Right cardiac atrium (tissue), 5 donors: ENCODE data around the gene TSPAN9. TPM values are rescaled to one million over a fixed set of nuclear protein-coding genes. Genes with fewer than 3 reads are reported as not detected.

ENCODE experiments used
- ATAC-seq, 2 donors: fragments of 200-7000 bp; cut with Tn5 transposase; one replicate each; pipeline versions ENCODE4 v1.8.0 to v1.9.1; 2020; ENCODE audit warnings: moderate library complexity in 2 of 2, mild to moderate bottlenecking in 1 of 2
- DNase-seq, 3 donors: peaks; one replicate each; pipeline ENCODE4 v3.0.0-alpha.2; 2020
- H3K27ac ChIP-seq: one replicate; pipeline ENCODE4 v1.5.1; 2013; ENCODE audit warnings: mild to moderate bottlenecking, low read length, control low read depth, moderate library complexity
- H3K27me3 ChIP-seq: one replicate; pipeline ENCODE4 v1.6.1; 2013; ENCODE audit not compliant: control insufficient read depth, insufficient read depth
- H3K4me1 ChIP-seq: one replicate; pipeline ENCODE4 v1.6.1; 2013; ENCODE audit warnings: low read length; ENCODE audit not compliant: control insufficient read depth, insufficient read depth
- H3K4me3 ChIP-seq: one replicate; pipeline ENCODE4 v1.5.1; 2013; ENCODE audit warnings: low read length, control low read depth
- H3K9me3 ChIP-seq: one replicate; pipeline ENCODE4 v1.6.1; 2013; ENCODE audit warnings: low read length; ENCODE audit not compliant: control insufficient read depth
- WGBS: extraction: QIAGEN DNeasy Blood & Tissue Kit; methylation state at CpG from one replicate; pipeline ENCODE4 v1.1.7; 2013; 5-methylcytosine and 5-hydroxymethylcytosine counted together
- intact Hi-C, 4 donors: fragments of 100-400 bp; cut with DNase I; formaldehyde crosslinking; loops; one replicate each; pipeline versions ENCODE4 v1.11.0 to v1.14.0; 2022 to 2023
- polyA plus RNA-seq: library from polyadenylated mRNA; stranded (reverse); fragments of 200-250 nt; gene quantifications from one replicate; pipeline ENCODE4 v1.2.3, GENCODE V29; 2013
- total RNA-seq, 4 donors: library from RNA; stranded (reverse); fragmentation: NEBNext Ultra II Directional; extraction: Animal tissue kit (Norgen Biotek cat#: 25700); gene quantifications; one replicate each; pipeline ENCODE4 v1.2.1, GENCODE V29; 2021
- donor health status: healthy with polysubstance abuse.
- donor health status: DM: no; HTN: yes; CAD: no.
- donor health status: DM: no; HTN: no; CAD: no.
- donor health status: DM: no; HTN: yes; CAD: no; lungs with severe emphysema.
- donor health status: DM: yes; HTN: yes; CAD: no.

TSPAN9 gene
- total and polyA plus RNA-seq, 5 donors: 121 to 184 (median 161) TPM

DNA sequence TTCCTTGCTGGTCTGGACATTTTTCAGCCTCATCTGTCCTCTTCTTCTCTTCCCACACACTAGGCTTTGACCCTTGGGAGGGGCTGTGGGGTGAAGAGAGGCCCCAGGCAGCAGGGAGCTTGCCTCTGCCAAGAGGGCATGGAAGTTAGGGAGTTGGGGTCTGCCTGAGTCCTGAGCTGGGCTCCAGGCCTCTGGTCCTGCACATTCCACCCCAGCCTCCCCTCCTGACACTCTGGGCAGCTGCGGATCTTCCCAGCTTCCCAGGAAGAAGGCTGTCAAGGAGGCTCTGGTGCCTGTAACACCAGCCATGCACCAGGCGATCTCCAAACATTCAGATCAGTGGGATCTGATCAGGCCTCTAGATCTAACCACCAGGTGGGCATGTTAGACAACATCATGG, 244.7 kb downstream of the TSPAN9 start:
- Histone ChIP-seq H3K4me3 (no peak overlapping the region), H3K9me3 (no peaks in the 10 kb centered on the region), H3K27ac (no peak overlapping the region), H3K27me3 (no peaks in the 10 kb centered on the region), H3K4me1 (no peaks in the 10 kb centered on the region)
- 90% methylated on average over 2 of the region's 2 CpGs for WGBS
- DNase-seq: no peak
- intact Hi-C loops: no loop called here
- ATAC-seq: no peak

DNA sequence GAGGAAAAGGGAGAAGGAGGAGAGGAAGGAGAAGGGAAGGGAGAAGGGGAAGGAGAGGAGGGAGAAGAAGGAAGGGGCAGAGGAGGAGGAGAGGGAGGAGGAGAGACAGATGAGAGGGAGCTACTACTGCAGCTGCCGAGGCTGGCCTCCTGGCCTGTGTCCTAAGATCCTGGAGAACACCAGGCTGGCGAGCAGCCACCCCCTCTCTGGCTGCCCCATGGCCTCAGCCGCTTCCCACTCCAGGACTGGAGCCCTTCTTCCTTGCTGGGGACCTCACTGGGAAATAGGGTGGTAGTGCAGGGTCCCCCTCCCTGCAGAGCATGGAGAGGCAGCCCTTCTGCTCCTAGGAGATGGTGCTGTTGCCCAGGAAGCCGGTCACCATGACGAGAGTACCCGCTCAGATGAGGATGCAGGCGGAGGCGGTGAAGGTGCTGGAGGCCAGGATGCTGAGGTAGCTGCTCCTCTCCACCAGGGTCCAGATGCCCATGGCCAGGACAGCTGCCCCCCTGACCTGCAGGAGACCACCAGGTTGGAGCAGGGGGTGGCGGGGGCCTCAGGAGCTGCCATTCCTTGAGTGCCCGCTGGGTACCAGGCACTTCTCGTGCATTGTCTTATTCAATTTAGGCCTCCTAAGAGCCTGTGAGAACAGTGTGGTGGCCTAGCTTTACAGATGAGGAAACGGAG, 246.0 kb downstream of the TSPAN9 start:
- Histone ChIP-seq H3K27ac (no peak overlapping the region), H3K4me1 (no peaks in the 10 kb centered on the region), H3K27me3 (no peaks in the 10 kb centered on the region), H3K4me3 (no peak overlapping the region), H3K9me3 (no peaks in the 10 kb centered on the region)
- DNase-seq (peak in 1 of 3 donors; percentile 35), ATAC-seq (no peak)
- 85% methylated on average over 12 of the region's 12 CpGs for WGBS
- intact Hi-C loops: no loop called here

DNA sequence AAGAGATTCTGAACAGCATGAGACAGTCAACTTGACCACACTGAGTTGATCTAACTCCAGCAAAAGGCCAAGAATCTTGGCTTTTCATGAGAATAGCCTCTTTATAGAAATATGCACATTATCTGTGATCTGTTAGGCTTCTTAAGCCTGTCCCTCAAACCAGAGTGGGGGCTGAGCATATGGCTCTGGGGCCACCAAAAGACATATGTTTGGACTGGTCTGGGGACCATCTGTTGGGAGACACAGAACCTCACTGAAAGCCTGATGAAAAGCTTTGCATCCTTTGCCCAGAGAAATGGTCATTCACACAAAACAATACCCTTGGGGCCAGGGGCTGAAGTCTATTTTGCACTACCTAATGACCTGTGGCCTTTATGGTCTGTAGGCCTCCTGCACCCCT, 248.6 kb downstream of the TSPAN9 start:
- Histone ChIP-seq H3K4me3 (no peak overlapping the region), H3K4me1 (no peaks in the 10 kb centered on the region), H3K27me3 (no peaks in the 10 kb centered on the region), H3K27ac (no peak overlapping the region), H3K9me3 (no peaks in the 10 kb centered on the region)
- DNase-seq: no peak
- no peak for ATAC-seq
- intact Hi-C loops: no loop called here

DNA sequence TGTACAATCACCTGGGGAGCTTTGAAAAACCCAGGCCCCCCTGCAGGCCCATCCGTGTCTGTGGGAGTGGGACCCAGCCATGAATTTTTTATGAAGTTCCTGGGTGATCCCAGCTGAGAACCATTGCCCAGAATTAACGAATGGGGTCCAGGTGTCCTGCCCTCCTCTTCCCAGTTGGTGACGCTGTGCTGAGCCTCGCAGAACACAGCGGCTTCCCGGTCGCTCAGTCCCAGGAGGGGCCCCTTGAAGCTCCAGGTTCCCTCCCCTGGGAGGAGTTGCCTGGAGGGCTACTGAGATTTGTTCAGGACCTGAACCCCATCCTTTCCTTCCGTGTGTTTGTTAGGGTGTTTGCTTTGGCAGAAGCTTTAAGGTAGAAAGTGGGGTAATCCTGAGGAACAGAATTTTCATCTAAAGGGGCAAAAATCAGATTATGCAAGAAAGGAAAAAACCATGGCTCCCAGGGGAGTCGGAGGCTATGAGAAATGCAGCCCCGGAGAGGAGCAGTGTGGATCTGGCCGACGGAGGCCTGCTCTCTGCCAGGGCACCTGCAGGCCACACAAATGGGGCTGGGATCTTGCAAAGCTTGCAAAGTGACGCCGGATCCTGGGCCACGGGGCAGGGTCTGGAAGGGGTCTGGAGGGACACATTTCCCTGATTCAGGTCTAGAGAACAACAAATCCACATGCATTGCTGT, 249.1 kb downstream of the TSPAN9 start:
- DNase-seq: peak in 1 of 3 donors; percentile 43

DNA sequence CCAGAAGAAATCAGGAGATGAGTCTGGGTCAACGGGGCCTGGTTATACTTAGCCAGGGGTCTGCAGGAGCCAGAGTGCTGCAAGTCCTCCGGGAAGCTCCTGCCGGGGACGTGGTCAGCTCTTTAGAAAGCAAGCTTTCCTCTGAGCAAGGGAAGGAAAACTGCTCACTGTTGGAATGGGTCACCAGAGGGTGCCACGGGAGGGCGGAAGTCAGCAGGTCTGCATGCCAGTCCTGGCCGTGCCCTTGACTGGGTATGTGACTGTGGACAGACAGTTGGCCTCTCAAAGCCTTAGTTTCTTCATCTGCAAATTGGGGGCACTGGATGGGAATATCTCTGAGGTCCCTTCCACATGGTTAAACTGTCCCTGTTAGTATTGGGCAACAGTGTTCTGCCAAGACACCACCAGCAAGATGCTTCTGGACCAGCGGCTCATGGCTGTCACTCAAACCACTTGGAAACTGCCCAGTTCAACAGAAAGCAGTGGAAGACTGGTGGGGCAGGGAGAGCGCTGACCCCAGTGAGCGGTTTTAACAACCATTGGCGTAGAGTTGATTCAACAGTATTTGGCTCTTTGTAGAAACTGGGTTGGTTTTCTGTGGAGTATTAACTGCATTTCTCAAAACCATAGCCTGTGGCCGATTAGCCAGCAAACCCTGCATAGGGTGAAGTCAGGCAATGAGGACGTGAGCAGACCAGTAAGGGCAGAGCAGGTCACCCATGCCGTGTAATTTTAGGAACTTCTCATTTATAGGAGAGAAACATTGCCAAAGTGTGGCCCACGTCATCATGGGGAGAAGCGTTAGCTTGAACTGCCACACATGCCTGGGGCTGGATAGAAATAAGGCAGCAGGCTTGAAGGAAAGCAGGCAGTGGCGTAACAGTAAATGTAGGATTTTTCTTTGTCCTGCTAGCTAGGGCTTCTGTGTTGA, 249.9 kb downstream of the TSPAN9 start:
- Histone ChIP-seq H3K4me1 (no peaks in the 10 kb centered on the region), H3K27ac (no peak overlapping the region), H3K27me3 (no peaks in the 10 kb centered on the region), H3K4me3 (no peak overlapping the region), H3K9me3 (no peaks in the 10 kb centered on the region)
- DNase-seq (peak in 1 of 3 donors; percentile 36), ATAC-seq (peak in 1 of 2 donors; percentile 43)
- WGBS: 83% methylated on average over 17 of the region's 17 CpGs
- intact Hi-C loops: no loop called here

More for the DNA sequence above, 249.1 kb downstream of the TSPAN9 start:
- intact Hi-C loops: no loop called here
- no peaks in the 10 kb centered on the region for H3K27me3 ChIP-seq
- H3K27ac ChIP-seq: no peak overlapping the region
- ATAC-seq: no peak
- H3K4me1 ChIP-seq: no peaks in the 10 kb centered on the region
- H3K9me3 ChIP-seq: no peaks in the 10 kb centered on the region
- 71% methylated on average over 15 of the region's 15 CpGs for WGBS
- no peak overlapping the region for H3K4me3 ChIP-seq

DNA sequence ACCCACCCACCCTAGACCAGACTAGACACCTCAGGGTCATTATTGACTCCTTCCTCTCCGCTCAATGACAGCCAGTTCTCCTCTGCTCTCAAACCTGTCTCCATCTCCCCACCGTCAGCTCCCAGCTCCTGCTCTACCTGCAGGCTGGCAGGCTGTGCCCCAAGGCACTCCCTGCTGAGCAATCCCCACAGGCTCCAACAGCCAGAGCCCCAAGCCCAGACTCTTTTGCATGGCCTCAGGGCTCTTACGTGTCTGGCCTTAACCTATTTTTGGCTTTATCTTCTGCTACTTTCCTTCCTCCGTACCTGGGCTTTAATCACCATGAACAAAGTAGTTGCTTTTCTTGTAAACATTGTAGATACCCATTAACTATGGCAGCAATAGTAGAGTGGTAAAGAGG, 250.9 kb downstream of the TSPAN9 start:
- intact Hi-C loops: no loop called here
- WGBS: 83% methylated on average over 4 of the region's 4 CpGs
- Histone ChIP-seq H3K4me1 (no peaks in the 10 kb centered on the region), H3K27me3 (no peaks in the 10 kb centered on the region), H3K9me3 (no peaks in the 10 kb centered on the region), H3K4me3 (no peak overlapping the region), H3K27ac (no peak overlapping the region)
- ATAC-seq (no peak), DNase-seq (no peak)

DNA sequence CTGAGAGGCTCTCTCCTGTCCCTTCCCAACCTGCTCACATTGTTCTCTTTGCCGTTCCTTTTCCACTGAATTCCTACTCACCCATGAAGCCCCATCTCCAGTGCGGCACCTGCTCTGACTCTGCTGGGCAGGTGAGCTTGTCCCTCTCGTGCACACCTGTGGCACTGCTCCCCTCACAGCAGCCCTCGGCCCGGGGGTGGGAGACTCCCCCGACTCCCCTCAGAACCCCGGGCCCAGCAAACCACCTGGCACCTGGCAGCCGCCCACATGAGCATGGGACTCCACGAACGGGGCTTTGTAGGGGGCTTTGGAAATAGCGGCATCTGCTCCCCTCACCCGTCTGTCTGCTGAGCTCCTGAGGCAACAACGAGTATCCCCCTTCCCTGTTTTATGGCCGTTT, 251.4 kb downstream of the TSPAN9 start:
- H3K9me3 ChIP-seq: no peaks in the 10 kb centered on the region
- ATAC-seq: no peak
- no peaks in the 10 kb centered on the region for H3K4me1 ChIP-seq
- intact Hi-C loops: no loop called here
- 83% methylated on average over 14 of the region's 14 CpGs for WGBS
- no peak overlapping the region for H3K27ac ChIP-seq
- no peaks in the 10 kb centered on the region for H3K27me3 ChIP-seq
- no peak overlapping the region for H3K4me3 ChIP-seq
- DNase-seq: no peak

DNA sequence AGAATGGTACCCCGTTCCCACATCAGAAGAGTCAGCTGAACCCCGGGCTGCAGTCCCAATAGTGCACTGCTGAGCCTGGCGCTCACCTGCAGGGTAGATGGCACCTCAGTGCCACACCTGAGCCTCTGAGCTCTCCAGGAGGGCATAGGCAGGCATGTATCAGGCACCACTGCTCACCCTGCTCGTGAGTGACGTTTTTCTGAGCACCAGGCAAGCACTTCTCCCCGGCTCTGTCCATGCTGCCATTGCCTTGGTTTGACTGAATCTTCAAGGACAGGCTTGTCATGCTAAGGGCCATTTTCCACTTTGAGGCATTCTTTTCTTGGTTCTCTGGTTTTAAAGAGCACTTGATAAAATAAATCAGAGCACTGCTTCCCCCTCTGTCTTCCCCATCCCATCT, 252.2 kb downstream of the TSPAN9 start:
- 72% methylated on average over 6 of the region's 6 CpGs for WGBS
- intact Hi-C loops: no loop called here

DNA sequence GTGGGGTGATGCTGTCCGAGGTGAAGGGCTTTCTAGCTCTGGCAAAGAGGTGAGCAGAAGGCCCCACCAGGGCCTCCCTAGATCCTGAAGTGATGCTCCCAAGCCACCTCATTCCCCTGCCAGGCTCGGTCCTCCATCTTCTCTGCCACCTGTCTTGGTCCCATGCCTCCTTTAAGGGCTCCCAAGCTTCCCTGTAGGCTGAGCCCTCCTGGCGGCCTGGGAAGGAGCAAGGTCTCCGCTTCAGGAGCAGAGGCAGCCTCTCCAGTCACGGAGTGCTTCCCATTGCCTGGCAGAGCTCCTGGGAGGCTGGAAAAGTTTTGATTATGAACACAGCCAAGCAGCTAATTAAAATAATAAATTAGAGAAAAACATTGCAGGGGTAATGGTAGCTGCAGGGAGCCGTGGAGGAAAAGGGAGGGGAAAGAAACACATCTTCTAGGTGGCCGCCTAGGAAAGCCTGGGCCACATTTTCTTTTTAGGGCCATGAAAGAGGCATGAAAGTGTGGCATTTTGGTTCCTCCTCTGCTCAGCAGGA, 253.9 kb downstream of the TSPAN9 start:
- intact Hi-C loops: no loop called here
- no peak for DNase-seq
- Histone ChIP-seq H3K27me3 (no peaks in the 10 kb centered on the region), H3K27ac (no peak overlapping the region), H3K4me3 (no peak overlapping the region), H3K4me1 (peaks cover under 1% of the 10 kb centered on the region), H3K9me3 (no peaks in the 10 kb centered on the region)
- 87% methylated on average over 7 of the region's 7 CpGs for WGBS
- ATAC-seq: no peak

More for the DNA sequence above, 252.2 kb downstream of the TSPAN9 start:
- Histone ChIP-seq H3K27ac (no peak overlapping the region), H3K4me1 (no peaks in the 10 kb centered on the region), H3K27me3 (no peaks in the 10 kb centered on the region), H3K4me3 (no peak overlapping the region), H3K9me3 (no peaks in the 10 kb centered on the region)
- no peak for DNase-seq
- ATAC-seq: no peak

DNA sequence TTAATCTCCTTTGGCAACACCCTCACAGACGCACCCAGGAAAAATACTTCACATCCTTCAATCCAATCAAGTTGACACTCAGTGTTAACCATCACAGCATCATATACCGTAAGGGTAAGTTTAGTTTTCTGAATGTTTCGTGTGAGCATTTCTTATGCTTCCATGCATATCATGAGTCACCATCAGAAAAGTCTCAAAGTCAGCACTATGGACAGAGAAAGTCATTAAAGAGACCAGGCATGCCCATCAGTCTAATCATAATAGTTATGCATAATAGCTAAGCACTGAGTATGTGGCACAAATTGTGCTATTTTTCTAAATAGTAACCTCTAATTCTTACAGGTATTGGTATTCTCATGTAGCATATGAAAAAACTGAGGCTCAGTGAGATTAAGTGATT, 255.0 kb downstream of the TSPAN9 start:
- peaks cover 5% of the 10 kb centered on the region for H3K4me1 ChIP-seq
- no peak overlapping the region for H3K4me3 ChIP-seq
- H3K27ac ChIP-seq: no peak overlapping the region
- WGBS: 76% methylated on average over 3 of the region's 3 CpGs
- H3K27me3 ChIP-seq: no peaks in the 10 kb centered on the region
- ATAC-seq (no peak), DNase-seq (no peak)
- no peaks in the 10 kb centered on the region for H3K9me3 ChIP-seq
- intact Hi-C loops: no loop called here

DNA sequence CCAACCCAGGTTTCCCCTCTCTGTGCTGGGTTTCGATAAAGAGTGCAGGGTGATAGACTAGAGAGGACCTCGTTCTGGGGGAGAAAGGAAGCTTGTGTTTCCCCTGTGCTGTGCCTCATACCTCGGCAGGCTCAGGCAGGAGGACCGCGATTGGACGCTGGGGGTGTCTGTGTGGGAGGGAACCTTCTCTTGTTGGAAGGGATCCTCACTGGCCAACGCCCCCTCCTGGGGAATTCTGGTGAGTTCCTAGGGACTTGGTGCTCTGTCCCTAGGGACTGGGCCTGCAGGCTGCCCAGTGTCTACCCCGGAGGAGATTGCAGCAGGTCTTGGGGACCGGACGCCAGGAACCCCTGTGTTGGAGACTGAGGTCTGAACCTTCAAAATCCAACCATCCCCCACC, 256.4 kb downstream of the TSPAN9 start:
- Histone ChIP-seq H3K27ac (peak overlapping the region; percentile 53), H3K9me3 (no peaks in the 10 kb centered on the region), H3K4me1 (peaks cover 5% of the 10 kb centered on the region), H3K4me3 (no peak overlapping the region), H3K27me3 (no peaks in the 10 kb centered on the region)
- 43% methylated on average over 10 of the region's 10 CpGs for WGBS
- DNase-seq (no peak), ATAC-seq (peak; percentile 33 to 54)
- intact Hi-C loops: no loop called here
